CD4-positive, alpha-beta memory T cell (primary cell): ENCODE data around the gene CYP11A1. TPM values are rescaled to one million over a fixed set of nuclear protein-coding genes. Genes with fewer than 3 reads are reported as not detected.

Experiments used
- CTCF ChIA-PET: fragments of 350-600 bp; sonication (Branson Sonifier 250); formaldehyde crosslinking; loops from one replicate; lab custom pipeline; 2021; ENCODE audit warnings: inconsistent platforms; ENCODE audit not compliant: partially characterized antibody; lab: Charles Lee
- POLR2A ChIA-PET: fragments of 350-600 bp; sonication (Branson Sonifier 250); formaldehyde crosslinking; loops from one replicate; lab custom pipeline; 2021; ENCODE audit not compliant: partially characterized antibody; lab: Charles Lee
- DNase-seq, 5 donors: peaks; one replicate each; pipeline versions ENCODE4 v3.0.0 to v3.0.0-alpha.2; 2020 to 2022; ENCODE audit warnings: mixed read lengths in 1 of 5
- H3K27ac ChIP-seq: one replicate; pipeline ENCODE4 v1.7.0; 2013; ENCODE audit warnings: low read depth, low read length
- H3K27me3 ChIP-seq: 2 replicates; pipeline ENCODE4 v1.7.0; 2013; ENCODE audit warnings: mild to moderate bottlenecking, low read length, moderate library complexity; ENCODE audit not compliant: insufficient read depth
- H3K36me3 ChIP-seq: 2 replicates; pipeline ENCODE4 v1.7.0; 2013; ENCODE audit warnings: mild to moderate bottlenecking, low read length, moderate library complexity; ENCODE audit not compliant: insufficient read depth
- H3K4me1 ChIP-seq: 2 replicates; pipeline ENCODE4 v1.7.0; 2013; ENCODE audit warnings: mild to moderate bottlenecking, low read length, moderate library complexity; ENCODE audit not compliant: insufficient read depth
- H3K4me3 ChIP-seq, 2 donors: one replicate each; pipeline ENCODE4 v1.7.0; 2013; ENCODE audit warnings: low read length in 2 of 2, mild to moderate bottlenecking in 1 of 2
- H3K9me3 ChIP-seq, 2 donors: one replicate each; pipeline ENCODE4 v1.7.0; 2013; ENCODE audit warnings: low read length in 2 of 2, control low read depth in 1 of 2; ENCODE audit not compliant: control insufficient read depth in 1 of 2
- H3K27ac Mint-ChIP-seq, 7 donors: one replicate each; pipeline ENCODE4 v1.8.0; 2020 to 2021; ENCODE audit warnings: mixed read lengths in 7 of 7, mild to moderate bottlenecking in 6 of 7, inconsistent platforms in 3 of 7, moderate library complexity in 3 of 7
- H3K27me3 Mint-ChIP-seq, 2 donors: one replicate each; pipeline ENCODE4 v1.8.0; 2020 to 2021; ENCODE audit warnings: mixed read lengths in 2 of 2
- H3K36me3 Mint-ChIP-seq, 2 donors: one replicate each; pipeline ENCODE4 v1.8.0; 2020 to 2021; ENCODE audit warnings: mixed read lengths in 2 of 2, inconsistent platforms in 1 of 2, mild to moderate bottlenecking in 1 of 2
- H3K4me1 Mint-ChIP-seq, 4 donors: one replicate each; pipeline ENCODE4 v1.8.0; 2020 to 2021; ENCODE audit warnings: mixed read lengths in 4 of 4, mild to moderate bottlenecking in 1 of 4
- H3K4me3 Mint-ChIP-seq, 8 donors: one replicate each; pipeline ENCODE4 v1.8.0; 2020 to 2021; ENCODE audit warnings: mixed read lengths in 8 of 8, mild to moderate bottlenecking in 7 of 8, moderate library complexity in 6 of 8, inconsistent platforms in 3 of 8
- H3K9me3 Mint-ChIP-seq, 8 donors: one replicate each; pipeline ENCODE4 v1.8.0; 2020 to 2021; ENCODE audit warnings: mixed read lengths in 8 of 8, mild to moderate bottlenecking in 5 of 8, inconsistent platforms in 3 of 8, moderate library complexity in 1 of 8
- intact Hi-C: fragments of 100-400 bp; cut with micrococcal nuclease; formaldehyde crosslinking; loops from one replicate; pipeline ENCODE4 v1.15.1; 2023
- polyA plus RNA-seq, 2 donors: library from polyadenylated mRNA; unstranded; fragments of 300-500 nt; fragmentation: Illumina TruSeq; gene quantifications; one replicate each; pipeline ENCODE4 v1.2.3, GENCODE V29; 2021
- total RNA-seq, 2 experiments: library from RNA; stranded (reverse); gene quantifications; one replicate each; pipeline ENCODE4 v1.2.3, GENCODE V29; 2021

CYP11A1 gene
- total and polyA plus RNA-seq, 4 experiments from 2014 or later: not detected

GRCh38 chr15:74330861-74331408, 36.5 kb downstream of the CYP11A1 start:
- Histone ChIP-seq H3K27ac (no peak overlapping the region), H3K27me3 (no peaks in the 10 kb centered on the region), H3K4me3 (no peak overlapping the region), H3K36me3 (no peaks in the 10 kb centered on the region), H3K4me1 (no peaks in the 10 kb centered on the region), H3K9me3 (no peaks in the 10 kb centered on the region)
- Mint-ChIP-seq H3K9me3 (no peaks in the 10 kb centered on the region), H3K36me3 (no peaks in the 10 kb centered on the region), H3K27me3 (no peaks in the 10 kb centered on the region), H3K4me1 (peaks cover 0 to 7% (median 2%) of the 10 kb centered on the region in 4 donors), H3K4me3 (no peak overlapping the region), H3K27ac (no peak overlapping the region)
- POLR2A ChIA-PET: no interaction called here
- no peak for DNase-seq
- intact Hi-C loops: no loop called here
- CTCF ChIA-PET: no interaction called here

DNA sequence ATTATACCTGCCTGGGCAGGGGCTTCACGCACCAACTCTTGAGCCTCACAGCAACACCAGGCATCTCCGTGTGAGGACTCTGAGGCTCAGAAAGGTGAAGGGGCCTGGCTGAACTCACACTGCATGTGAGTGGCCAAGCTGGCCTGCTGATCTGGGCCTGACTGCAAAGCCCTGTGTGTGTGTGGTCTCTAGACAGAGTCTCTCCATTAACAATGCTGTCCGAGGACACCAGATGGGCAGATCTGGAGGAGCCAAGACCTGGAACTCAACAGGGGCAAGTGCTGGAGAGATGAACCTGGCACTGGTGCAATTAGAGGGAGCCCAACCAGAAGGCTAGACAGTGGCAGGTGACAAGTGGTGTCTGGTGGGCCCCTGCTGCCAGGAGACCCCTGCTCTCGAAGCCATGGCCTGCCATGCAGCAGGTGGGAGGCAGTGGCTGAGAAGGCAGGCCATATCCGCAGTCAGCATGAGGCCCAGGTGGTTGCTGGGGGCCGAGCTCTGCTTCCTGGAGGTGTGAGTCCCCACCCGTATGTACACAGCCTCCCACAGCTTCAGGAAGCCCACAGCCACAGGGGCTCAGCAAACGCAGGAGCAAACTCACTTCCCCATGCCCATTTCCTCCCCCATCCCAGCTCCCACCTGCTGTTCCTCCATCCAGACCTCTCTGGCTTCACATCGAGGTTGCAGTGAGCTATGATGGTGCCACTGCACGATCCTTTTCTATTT, 39.0 kb downstream of the CYP11A1 start:
- H3K27me3 Mint-ChIP-seq: peaks cover 0 to 2% of the 10 kb centered on the region in 2 donors
- H3K27me3 ChIP-seq: no peaks in the 10 kb centered on the region
- H3K36me3 Mint-ChIP-seq: no peaks in the 10 kb centered on the region
- H3K4me1 Mint-ChIP-seq: peaks cover 0 to 7% (median 2%) of the 10 kb centered on the region in 4 donors
- no peaks in the 10 kb centered on the region for H3K9me3 ChIP-seq
- intact Hi-C loops: no loop called here
- POLR2A ChIA-PET: no interaction called here
- CTCF ChIA-PET: interaction anchor here (1.0 kb wide), 1 partner anchor 203 kb away, joined by 3 read pairs; no protein-coding TSS in a partner anchor
- no peaks in the 10 kb centered on the region for H3K4me1 ChIP-seq
- H3K9me3 Mint-ChIP-seq: no peaks in the 10 kb centered on the region
- no peak overlapping the region for H3K4me3 ChIP-seq
- no peaks in the 10 kb centered on the region for H3K36me3 ChIP-seq
- peak overlapping the region in 1 of 7 donors; percentile 31 for H3K27ac Mint-ChIP-seq
- DNase-seq: no peak
- H3K27ac ChIP-seq: no peak overlapping the region
- H3K4me3 Mint-ChIP-seq: no peak overlapping the region

DNA sequence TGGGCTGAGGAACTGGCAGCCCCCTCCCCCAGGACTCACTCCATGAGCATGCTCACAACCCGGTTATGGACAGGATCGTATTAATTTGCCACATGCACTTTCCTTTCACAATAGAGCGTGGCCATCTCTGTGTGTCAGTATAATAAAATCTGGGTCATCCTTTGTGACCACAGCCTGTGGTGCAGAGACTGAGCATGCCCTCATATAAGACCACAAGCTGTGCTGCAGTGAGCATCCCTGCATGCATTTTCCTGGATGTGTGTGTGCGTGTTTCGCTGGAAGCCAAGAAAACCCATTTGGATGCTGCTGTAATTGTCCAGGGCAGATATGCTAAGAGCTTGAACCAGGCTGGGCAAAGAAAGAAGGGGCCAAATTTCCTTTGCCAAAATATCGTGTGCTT, 39.7 kb downstream of the CYP11A1 start:
- H3K9me3 ChIP-seq: no peaks in the 10 kb centered on the region
- H3K36me3 ChIP-seq: no peaks in the 10 kb centered on the region
- CTCF ChIA-PET: no interaction called here
- H3K4me3 Mint-ChIP-seq: no peak overlapping the region
- H3K4me1 Mint-ChIP-seq: peaks cover 0 to 7% (median 2%) of the 10 kb centered on the region in 4 donors
- H3K4me3 ChIP-seq: no peak overlapping the region
- H3K27me3 ChIP-seq: no peaks in the 10 kb centered on the region
- intact Hi-C loops: no loop called here
- no peak overlapping the region for H3K27ac ChIP-seq
- no peaks in the 10 kb centered on the region for H3K9me3 Mint-ChIP-seq
- peaks cover 0 to 2% of the 10 kb centered on the region in 2 donors for H3K27me3 Mint-ChIP-seq
- H3K4me1 ChIP-seq: no peaks in the 10 kb centered on the region
- POLR2A ChIA-PET: no interaction called here
- H3K27ac Mint-ChIP-seq: no peak overlapping the region
- H3K36me3 Mint-ChIP-seq: no peaks in the 10 kb centered on the region
- DNase-seq: no peak

GRCh38 chr15:74326746-74327145, 40.7 kb downstream of the CYP11A1 start:
- peaks cover 0 to 7% (median 2%) of the 10 kb centered on the region in 4 donors for H3K4me1 Mint-ChIP-seq
- no peak overlapping the region for H3K4me3 Mint-ChIP-seq
- Histone ChIP-seq H3K27ac (no peak overlapping the region), H3K36me3 (no peaks in the 10 kb centered on the region), H3K27me3 (no peaks in the 10 kb centered on the region), H3K4me1 (no peaks in the 10 kb centered on the region), H3K9me3 (no peaks in the 10 kb centered on the region), H3K4me3 (no peak overlapping the region)
- intact Hi-C loops: no loop called here
- no peak for DNase-seq
- no peaks in the 10 kb centered on the region for H3K36me3 Mint-ChIP-seq
- H3K9me3 Mint-ChIP-seq: no peaks in the 10 kb centered on the region
- POLR2A ChIA-PET: no interaction called here
- H3K27ac Mint-ChIP-seq: no peak overlapping the region
- CTCF ChIA-PET: no interaction called here
- peaks cover under 1 to 6% of the 10 kb centered on the region in 2 donors for H3K27me3 Mint-ChIP-seq

DNA sequence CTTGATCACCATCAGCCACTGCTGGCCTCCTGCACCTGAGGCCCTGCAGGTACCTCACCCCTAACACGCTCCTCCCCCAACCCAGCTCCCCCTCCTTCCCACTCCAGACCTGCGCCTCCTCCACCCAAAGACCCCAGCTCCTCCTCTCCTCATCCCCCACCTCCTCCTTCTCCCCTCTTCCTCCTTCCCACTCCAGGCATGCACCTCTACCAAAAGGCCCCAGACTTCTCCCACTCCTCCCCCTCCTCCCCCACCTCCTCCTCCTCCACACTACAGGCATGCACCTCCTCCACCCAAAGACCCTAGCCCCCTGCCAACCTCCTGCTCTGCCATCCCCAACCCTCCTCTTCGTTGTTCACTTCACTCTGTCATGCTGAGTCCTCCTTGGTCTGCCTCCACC, 42.7 kb downstream of the CYP11A1 start:
- CTCF ChIA-PET: interaction anchor here (1.3 kb wide), 1 partner anchor 352 kb away, joined by 5 read pairs; no protein-coding TSS in a partner anchor
- POLR2A ChIA-PET: no interaction called here
- Mint-ChIP-seq H3K4me1 (peaks cover 0 to 7% (median 2%) of the 10 kb centered on the region in 4 donors), H3K36me3 (no peaks in the 10 kb centered on the region), H3K9me3 (no peaks in the 10 kb centered on the region), H3K4me3 (no peak overlapping the region), H3K27me3 (peaks cover 2 to 6% of the 10 kb centered on the region in 2 donors), H3K27ac (no peak overlapping the region)
- Histone ChIP-seq H3K4me3 (no peak overlapping the region), H3K4me1 (no peaks in the 10 kb centered on the region), H3K36me3 (no peaks in the 10 kb centered on the region), H3K9me3 (no peaks in the 10 kb centered on the region), H3K27me3 (no peaks in the 10 kb centered on the region), H3K27ac (no peak overlapping the region)
- intact Hi-C loops: no loop called here
- DNase-seq: no peak

- Histone ChIP-seq H3K4me1 (no peaks in the 10 kb centered on the region), H3K27me3 (no peaks in the 10 kb centered on the region), H3K36me3 (no peaks in the 10 kb centered on the region), H3K9me3 (no peaks in the 10 kb centered on the region), H3K27ac (no peak overlapping the region), H3K4me3 (no peak overlapping the region)
- no peaks in the 10 kb centered on the region for H3K9me3 Mint-ChIP-seq
- no peak overlapping the region for H3K27ac Mint-ChIP-seq
- ChIA-PET POLR2A (no interaction called here), CTCF (interaction anchor here (1.0 to 2.7 kb wide), 6 partner anchors 11 to 372 kb away, joined by 3 to 13 read pairs (median 6); no protein-coding TSS in a partner anchor)
- peak; percentile 38 to 54 (median 45) for DNase-seq
- H3K4me3 Mint-ChIP-seq: no peak overlapping the region
- H3K27me3 Mint-ChIP-seq: peaks cover 2 to 6% of the 10 kb centered on the region in 2 donors
- no peaks in the 10 kb centered on the region for H3K4me1 Mint-ChIP-seq
- no peaks in the 10 kb centered on the region for H3K36me3 Mint-ChIP-seq
- intact Hi-C loops: loop anchor here (1.0 kb wide), 2 partner anchors 195 to 371 kb away; no protein-coding TSS in a partner anchor
Measured at GRCh38 chr15:74322558-74323180, 44.8 kb downstream of the CYP11A1 start.
